GM19238 (cell line): ENCODE results near the gene CD46.

Experiments
- DNase-seq: peaks from one replicate; pipeline ENCODE4 v3.0.0; 2011; ENCODE audit warnings: low spot score; ENCODE audit not compliant: insufficient read length

The CD46 gene

DNA sequence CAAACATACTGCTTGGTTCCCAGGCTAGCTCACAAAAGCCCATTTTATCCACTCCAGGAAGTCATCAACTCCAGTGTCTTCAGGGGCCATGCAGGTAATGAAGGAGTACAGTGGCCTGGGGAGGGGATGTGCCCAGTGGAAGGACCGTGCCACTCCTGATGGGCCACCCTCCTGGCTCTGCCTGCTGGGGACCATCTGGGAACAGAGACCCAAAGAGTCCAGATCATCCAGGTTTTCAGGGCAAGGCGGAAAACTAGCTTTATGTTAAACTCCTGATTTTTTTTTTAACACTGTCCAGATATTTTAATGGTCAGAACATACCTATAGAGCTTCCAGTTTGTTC, 75.6 kb downstream of the CD46 start:
- no peak for DNase-seq

DNA sequence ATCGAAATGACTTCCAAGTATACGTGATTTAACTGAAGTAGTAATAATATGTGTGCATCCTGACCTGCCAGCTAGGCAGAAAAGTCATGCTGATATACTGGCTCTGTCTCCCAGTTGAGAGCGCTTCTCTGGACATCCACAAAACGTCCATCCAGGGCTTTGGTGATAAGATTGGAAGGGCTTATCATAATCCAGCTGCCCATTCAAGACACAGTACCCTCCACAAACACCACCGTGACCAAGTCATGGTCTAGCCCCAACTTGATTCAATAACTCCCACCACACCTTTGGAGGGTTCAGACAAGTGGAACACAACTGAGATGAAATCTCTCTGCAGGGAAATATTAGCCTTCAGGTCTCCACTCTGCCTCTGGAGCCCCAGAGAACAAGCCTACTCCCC, 76.2 kb downstream of the CD46 start:
- no peak for DNase-seq

DNA sequence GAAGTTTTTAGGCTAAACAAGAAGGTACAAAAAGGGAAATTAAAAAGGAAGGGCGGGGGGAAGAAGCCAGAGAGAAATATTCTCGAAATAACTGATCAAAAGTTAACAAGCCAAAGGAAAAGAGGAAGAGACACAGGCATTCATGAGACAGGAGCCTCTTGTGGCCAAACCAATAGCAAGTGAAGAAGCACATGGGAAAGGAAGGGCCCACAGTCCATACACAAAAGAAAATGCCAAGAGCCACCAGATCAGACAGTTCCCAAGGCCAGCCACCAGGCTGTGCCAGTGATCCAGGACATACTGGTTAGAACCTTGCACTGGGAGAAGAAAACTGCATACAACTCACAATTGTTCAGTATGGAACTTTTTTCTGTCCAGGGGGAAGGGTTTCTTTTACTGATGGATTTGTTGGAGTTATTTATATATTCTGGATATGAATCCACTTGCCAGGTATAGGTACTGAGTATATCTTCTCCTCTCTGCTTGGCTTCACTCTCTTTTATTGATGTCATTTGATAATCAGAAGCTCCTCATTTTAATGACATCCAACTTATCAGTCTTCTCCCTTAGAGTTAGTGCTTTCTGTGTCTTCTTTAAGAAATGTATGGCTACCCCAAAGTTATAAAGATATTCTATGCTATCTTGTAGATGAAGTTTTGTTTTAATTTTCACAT, 76.8 kb downstream of the CD46 start:
- peak; percentile 39 for DNase-seq

DNA sequence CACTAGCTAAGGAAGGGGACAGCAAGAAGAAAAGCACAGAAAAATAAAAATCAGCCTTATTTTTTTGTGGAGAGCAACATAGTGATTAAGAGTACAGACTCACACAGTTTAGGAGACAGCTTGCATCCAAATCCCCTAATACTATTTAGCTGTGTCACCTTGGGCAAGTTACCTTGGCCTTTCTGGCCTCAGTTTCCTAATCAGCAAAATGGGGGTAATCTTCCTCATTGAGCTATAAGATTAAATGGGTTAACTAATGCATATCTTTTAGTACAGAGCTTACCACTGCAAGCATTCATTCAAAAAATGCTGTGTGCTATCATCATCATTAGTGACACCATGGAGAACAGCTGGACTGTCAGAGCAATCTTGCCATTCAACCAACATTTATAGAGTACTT, 77.7 kb downstream of the CD46 start:
- no peak for DNase-seq

DNA sequence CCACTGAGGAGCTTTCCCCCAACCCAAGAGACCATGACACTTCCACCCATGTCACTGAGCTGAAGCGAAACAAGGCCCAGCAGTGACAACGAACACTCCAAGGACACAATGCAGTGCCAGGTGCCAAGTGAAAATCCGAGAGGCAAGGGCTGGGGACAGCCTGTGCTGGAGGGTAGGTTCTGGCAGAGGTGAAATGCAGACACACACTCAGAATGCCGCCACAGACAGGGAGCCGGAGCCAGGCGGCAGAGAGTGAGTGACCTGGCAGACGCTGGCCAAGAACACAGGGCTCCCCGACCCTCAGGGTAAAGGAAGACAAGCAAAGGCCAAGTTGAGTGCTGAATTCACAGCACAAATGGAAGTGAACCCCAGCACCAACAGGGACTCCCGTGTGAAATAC, 78.9 kb downstream of the CD46 start:
- DNase-seq: no peak

DNA sequence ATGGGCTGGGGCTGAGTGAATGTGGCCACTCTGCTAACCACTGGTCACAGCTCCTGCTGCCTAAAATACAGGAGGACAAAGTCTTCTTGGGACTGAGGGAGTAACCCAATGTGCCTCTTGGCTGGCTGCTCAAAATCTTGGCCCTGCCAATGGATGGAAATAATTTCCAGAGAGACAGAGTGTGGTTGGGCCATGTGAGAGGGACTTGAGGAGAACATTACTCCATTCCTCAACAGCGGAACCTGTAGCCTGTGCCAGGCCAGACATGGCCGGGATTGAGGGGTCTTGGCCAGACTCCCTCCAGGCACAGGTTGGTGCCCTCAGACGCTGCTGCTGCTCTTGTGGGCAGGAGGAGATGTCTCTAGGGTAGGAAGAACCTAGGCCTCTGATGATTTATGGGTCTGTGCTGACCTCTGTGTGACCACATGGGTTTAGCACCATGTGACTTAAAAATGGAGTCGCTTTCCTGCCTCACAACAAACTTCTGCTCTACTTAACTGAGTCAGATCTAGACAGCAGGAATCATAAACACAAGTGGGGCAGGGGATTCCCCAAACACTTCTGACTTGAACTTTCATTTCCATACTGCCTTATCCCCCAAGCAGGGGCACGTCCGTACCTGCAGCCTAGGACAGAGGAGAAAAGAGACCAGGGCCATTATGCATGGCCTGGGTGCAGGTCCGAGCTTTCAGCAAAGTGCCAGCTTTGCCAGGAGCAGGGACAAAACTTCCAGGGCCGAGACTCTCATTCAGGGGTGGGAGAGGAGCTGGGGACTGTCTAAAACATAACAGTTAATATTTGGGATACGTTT, 79.9 kb downstream of the CD46 start:
- peak; percentile 56 for DNase-seq

DNA sequence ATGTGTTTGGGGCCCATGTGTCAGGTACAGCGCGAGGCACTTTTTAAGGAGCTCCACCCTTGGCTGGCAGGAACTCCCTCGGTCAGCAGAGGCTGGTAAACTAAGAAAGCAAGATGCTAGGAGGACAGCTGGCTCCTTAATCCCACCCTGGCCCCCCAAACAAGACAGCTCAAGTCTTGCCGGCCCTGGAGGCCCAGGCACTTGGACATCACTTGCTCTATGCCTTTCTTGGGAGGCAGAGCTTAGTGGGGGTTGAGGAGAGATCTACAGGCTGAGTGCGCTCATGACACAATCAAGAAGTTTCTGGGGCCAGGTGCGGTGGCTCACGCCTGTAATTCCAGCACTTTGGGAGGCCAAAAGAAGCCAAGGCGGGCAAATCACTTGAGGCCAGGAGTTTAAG, 80.9 kb downstream of the CD46 start:
- no peak for DNase-seq

DNA sequence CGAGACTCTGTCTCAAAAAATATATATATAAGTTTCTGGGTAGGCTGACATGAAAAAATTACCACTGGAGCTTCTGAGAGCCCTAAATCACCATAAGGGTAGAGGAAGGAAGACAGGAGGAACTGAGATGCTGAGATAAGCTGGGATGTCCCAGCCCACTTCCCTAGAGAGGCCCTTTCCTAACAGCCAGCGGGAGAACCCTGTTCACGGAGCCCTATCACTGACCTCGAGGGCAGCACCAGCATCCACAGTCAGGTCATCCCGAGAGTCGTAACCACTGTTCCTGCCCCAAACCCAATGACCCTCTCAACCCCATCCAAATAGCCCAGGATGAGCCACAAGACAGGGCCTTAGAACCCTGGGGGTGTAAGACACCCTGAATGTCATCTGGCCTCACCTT, 81.5 kb downstream of the CD46 start:
- no peak for DNase-seq

DNA sequence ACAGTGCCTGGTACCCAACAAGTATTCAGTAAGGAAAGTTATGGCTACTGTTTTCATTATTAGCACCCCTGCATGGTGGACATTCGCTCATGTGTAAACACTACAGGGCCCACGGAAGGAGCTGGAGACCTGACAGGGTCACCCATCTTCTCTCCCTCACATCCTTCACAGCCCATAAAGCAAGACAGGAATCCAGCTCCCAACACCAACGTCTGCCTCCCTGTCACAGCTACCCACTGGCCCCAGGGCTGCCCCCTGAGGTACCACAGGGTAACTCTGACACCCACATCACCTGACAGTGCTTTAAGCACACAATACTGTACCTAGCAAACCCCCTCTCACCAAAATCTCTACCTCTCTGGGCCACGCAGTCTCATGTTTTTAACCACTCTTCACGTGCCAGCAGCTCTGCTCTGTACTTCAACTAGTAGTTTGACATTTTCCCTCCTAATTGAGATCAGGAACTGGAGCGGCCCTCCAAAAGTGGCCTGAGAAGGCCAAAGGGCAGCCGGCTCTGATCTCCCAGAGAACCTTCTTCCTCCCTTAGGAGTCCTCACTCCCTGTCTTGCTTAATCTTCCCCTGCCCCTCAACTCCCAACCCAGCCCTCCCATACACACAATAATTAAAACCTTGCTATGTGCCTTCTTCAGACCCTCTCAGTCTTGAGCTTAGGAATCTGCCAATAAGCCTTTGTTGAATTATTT, 82.3 kb downstream of the CD46 start:
- no peak for DNase-seq

DNA sequence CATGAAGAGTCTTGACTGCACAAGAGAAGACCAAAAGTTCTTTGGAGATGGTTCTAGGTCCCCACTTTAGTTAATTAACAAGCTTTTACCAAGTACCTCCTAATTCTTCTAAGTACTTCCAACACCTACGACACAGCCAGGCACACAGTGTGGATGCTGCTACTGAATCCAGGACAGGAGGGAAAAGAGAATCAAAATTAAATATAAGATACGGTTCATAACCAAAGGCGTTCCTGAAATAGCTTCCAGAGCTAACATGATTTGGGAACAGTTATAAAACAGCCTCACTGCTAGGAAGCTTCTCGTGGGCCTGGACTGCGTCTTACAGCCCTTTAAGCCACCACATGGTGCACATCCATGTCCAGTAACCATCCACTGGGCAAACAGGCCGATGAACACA, 84.1 kb downstream of the CD46 start:
- DNase-seq: no peak

DNA sequence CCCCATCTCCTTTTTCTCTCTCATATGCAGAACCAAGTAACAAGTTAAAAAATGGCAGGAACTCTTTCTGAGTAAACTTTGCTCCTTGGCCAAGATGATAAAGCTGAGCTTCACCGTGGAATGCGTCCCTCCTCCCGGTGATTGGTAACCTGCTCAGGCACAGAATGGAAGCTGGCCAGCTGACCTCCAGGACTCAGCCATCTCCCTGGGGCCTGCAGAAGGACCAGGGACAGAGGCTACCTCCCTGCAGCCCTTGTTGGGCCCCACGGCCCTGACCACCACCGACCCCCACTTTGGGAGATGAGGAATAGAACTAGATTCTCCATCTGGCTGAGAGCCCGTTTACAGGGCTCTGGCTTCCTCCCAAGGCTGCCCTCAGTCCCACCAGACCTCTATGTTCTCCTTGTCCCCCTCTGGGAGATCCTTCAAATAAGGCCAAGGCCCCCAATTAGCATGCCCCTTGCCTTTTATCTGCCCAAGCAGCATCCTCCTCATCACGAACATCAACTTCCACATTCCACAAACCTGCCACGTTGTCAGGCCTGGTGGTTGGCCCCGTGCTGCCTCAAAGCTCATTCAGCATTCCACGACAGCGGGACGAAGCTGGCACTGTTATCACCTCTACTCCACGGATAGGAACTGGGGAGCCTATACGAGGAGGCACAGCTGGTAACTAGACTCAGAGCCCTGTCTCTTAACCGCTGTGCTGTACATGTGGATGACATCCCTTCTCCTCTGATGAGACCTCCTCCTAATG, 84.9 kb downstream of the CD46 start:
- no peak for DNase-seq

DNA sequence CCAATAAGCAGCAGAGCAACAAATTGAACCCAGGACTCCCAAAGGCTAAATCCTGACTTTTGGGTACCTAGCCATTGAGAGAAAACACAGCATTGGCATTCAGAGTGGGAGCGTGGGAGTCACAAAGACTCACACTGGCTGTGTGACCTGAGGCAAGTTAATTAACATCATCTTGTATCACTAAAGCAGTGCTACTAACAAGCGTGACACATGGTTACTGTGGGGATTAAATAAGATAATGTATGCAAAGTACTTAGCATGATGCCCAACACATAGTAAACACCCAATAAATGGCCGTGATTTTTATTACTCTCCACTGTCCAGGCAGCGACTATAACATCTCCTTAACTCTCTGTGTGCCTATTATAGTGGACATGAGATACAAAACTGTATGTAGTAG, 85.8 kb downstream of the CD46 start:
- DNase-seq: no peak

DNA sequence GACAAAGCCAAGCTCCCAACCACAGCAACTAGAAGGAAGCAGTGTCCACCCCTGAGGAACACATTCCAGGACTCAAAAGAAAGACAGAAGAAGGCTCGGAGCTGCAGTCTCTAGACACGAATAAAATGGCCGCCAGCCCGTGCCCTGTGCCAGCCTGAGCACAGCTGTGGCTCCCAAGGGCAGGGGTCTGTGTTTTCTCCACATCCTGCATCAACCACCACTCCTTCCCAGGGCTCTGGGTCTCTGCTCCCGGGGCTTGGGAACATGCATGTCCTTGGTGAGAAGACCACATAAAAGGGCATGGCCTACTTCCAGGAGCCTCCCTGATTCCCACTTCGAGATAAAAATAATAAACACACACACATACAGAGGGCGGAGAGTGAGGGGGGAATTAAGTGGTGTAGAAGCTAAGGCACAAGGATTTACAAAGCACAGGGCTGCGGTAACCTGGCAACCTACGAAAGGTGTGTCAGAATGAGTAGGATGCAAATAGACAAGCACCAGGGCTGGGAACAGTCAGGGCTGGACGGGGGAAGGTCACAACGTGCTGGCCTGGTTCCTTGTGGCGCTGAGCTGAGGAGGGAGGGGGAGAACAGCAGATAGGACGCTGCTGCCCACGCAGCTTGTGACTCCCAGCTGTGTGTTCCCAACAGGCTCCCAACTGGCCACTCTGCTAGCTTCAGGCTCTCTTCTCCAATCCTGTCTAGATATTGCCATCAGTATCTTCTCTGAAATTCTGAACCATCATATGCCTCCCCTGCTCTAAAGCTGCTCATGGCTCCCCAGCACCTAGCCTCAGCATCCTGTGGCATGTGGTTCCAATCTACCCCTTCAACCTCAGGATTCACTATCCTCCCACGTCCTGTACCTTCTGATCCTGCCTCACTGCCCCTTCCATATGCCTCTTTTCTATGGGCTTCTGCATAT, 86.6 kb downstream of the CD46 start:
- no peak for DNase-seq

DNA sequence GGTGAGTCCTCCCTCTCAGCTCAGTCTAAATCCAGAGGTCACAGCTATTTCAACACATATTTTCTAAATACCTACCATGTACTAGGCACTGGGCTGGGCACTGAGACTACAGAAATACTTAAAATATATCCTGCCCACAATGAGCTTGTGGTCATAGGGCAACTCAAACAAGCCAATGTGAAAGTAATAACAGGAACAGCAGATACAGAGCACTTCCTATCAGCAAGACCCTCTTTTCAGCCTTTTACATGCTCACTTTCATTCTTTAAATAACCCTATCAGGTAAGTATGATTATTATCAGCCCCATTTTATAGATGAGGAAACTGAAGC, 87.2 kb downstream of the CD46 start:
- no peak for DNase-seq

DNA sequence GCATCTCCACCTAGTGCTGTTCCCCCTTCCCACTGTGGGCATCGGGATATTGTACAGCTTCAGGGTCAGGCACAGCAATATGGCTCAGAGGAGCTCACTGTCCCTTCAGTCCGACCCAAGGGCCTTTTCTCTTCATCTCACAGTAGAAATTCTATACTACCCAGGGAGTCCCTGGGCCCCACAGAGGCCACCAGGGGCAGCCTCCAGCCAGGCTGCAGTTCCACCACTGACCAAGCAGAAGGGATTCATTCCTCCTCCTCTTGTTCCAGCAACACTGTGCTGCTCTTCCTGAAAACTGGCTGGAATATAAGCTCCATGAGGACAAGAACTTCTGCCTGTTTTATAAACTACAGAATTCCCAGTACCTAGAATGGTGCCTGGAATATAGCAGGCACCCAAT, 88.5 kb downstream of the CD46 start:
- DNase-seq: no peak

DNA sequence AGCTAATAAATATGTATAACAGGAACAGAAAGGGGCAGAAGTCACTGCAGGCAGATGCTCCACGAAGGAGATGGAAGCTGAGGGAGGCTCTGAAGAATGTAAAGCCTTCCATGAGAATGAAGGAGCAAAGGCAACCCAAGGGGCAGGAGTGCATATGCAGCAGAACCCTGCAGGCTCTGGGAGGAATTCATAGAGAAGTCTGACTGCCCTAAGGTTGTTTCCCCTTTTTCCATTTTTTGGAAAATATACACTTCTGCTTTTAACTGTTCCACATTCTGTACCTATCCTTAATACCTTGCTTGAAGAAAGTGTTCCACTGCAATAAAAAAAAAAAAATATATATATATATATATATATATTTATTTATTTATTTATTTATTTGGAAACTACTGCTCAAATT, 89.4 kb downstream of the CD46 start:
- DNase-seq: no peak

DNA sequence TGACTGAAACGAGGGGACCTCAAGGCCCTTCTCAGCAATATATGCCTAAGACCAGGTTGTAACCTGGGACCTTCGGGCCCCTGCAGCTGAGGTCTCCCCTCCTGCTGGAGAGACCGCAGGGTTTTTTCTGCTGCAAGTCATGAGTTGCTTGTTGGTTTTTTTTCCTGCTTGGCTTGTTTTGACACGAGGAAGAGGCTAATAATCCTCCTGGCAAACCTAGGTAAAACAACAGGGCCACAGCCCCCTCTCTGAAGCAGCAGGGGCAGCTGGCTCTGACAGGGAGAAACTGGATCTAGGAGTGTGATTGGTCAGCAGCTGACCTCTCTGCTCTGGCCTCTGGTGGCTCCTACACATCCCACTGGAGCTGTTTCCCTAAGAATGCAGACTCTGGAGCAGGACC, 90.0 kb downstream of the CD46 start:
- DNase-seq: no peak

DNA sequence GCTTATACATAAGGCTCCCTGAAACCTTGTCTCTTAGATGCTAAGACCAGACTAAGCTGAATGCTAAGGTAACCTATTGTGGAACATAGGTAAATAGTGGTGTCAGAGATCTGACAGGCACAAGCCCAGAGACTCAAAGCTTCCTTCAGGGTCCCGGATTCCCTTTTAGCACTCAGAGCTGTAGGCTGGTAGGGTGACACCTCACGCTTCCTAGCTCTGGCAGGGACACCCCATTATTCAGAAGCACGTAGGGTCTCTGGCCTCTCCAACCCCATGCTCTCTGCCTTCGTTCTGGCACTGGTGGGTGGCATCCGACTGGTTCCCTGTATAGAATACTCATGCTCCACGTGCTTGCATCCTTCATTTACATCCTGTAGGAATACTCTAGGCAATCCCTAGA, 90.7 kb downstream of the CD46 start:
- DNase-seq: no peak

DNA sequence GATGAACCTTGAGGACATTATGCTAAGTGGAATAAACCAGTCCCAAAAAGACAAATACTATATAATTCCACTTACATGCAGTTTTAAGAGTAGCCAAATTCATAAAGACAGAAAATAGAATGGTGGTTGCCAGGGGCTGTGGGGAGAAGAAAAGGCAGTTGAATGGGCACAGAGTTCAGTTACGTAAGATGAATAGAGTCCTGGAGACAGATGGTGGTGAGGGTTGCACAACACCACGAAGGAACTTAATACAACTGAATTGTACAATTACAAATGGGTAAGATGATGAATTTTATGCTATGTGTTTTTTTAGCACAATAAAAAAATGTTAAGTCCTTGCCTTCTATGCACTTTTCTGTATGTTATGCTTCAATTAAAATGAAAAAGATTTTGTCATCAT, 92.5 kb downstream of the CD46 start:
- no peak for DNase-seq
